Fibroblast of villous mesenchyme (primary cell): ENCODE results near the gene RFC3. TPM values are rescaled to one million over a fixed set of nuclear protein-coding genes. Genes with fewer than 3 reads are reported as not detected.

Experiments used
- DNase-seq: peaks from one replicate; pipeline ENCODE4 v3.0.0-alpha.2; 2010; ENCODE audit warnings: low read depth
- H3K4me3 ChIP-seq: 2 replicates; pipeline ENCODE4 v1.5.1; 2011; ENCODE audit warnings: low read depth, mild to moderate bottlenecking, low read length
- CTCF ChIP-seq: IDR thresholded peaks from 2 replicates; pipeline ENCODE4 v1.5.1; 2012; ENCODE audit warnings: low read depth, mild to moderate bottlenecking, low read length; ENCODE audit not compliant: insufficient read depth
- total RNA-seq: library from RNA; depleted of rRNA; stranded (reverse); fragments of >200 nt; gene quantifications from 2 replicates; pipeline ENCODE4 v1.2.3, GENCODE V29; 2012

RFC3 gene
- total RNA-seq, 1 donor: 18.6 TPM

GRCh38 chr13:33815011-33815550 is 2.9 kb upstream of the RFC3 start:
- no peak for DNase-seq
- TF ChIP-seq CTCF: no peak
- no peak overlapping the region for H3K4me3 ChIP-seq

GRCh38 chr13:33816912-33817311 is 1.0 kb upstream of the RFC3 start:
- H3K4me3 ChIP-seq: no peak overlapping the region
- no peak for DNase-seq
- no peak for TF ChIP-seq CTCF

- H3K4me3 ChIP-seq: peak overlapping the region; percentile 86
- no peak for TF ChIP-seq CTCF
- no peak for DNase-seq
Observed at GRCh38 chr13:33817513-33817900, 442 bp upstream of the RFC3 start.

- no peak for TF ChIP-seq CTCF
- no peak for DNase-seq
- no peak overlapping the region for H3K4me3 ChIP-seq
Observed at GRCh38 chr13:33825083-33825482, 7.1 kb downstream of the RFC3 start.

- DNase-seq: no peak
- no peak for TF ChIP-seq CTCF
- H3K4me3 ChIP-seq: no peak overlapping the region
Observed at GRCh38 chr13:33827139-33827538, 9.2 kb downstream of the RFC3 start.

GRCh38 chr13:33828431-33829129 is 10.6 kb downstream of the RFC3 start:
- DNase-seq: no peak
- no peak overlapping the region for H3K4me3 ChIP-seq
- TF ChIP-seq CTCF: no peak

- TF ChIP-seq CTCF: no peak
- H3K4me3 ChIP-seq: no peak overlapping the region
- DNase-seq: no peak
Observed at GRCh38 chr13:33832872-33833271, 14.9 kb downstream of the RFC3 start.
